HL-60 (cell line): ENCODE measurements around the gene RAB15.

Experiments
- DNase-seq, 2 experiments: peaks; one replicate each; pipeline ENCODE4 v3.0.0-alpha.2; 2010 to 2020; ENCODE audit warnings: low read depth in 1 of 2, low spot score in 1 of 2
- H3K27ac ChIP-seq: fragments of 250-450 bp; sonication (Bioruptor Pico); replicated peaks from 2 replicates; pipeline ENCODE4 v1.5.1; 2020; ENCODE audit warnings: mild to moderate bottlenecking, moderate library complexity
- H3K27me3 ChIP-seq: fragments of 250-450 bp; sonication (Bioruptor Pico); 2 replicates; pipeline ENCODE4 v1.5.1; 2021; ENCODE audit warnings: mild to moderate bottlenecking, moderate library complexity; ENCODE audit not compliant: insufficient read depth, poor library complexity, severe bottlenecking
- H3K4me3 ChIP-seq: replicated peaks from 2 replicates; pipeline ENCODE4 v1.5.1; 2011; ENCODE audit warnings: mild to moderate bottlenecking, control low read depth, low read length; ENCODE audit not compliant: insufficient read depth
- CTCF ChIP-seq: IDR thresholded peaks from one replicate; pipeline ENCODE4 v1.5.1; 2011; ENCODE audit warnings: low read length, control low read depth, inconsistent platforms; ENCODE audit not compliant: insufficient read depth
- GABPA ChIP-seq: IDR thresholded peaks from 2 replicates; pipeline ENCODE4 v1.6.1; 2012; ENCODE audit warnings: low read depth
- POLR2AphosphoS5 ChIP-seq: IDR thresholded peaks from 2 replicates; pipeline ENCODE4 v1.6.1; 2012; ENCODE audit warnings: low read depth
- REST ChIP-seq: IDR thresholded peaks from 2 replicates; pipeline ENCODE4 v1.6.1; 2012; ENCODE audit warnings: low read depth; ENCODE audit not compliant: insufficient replicate concordance
- SPI1 ChIP-seq: IDR thresholded peaks from 2 replicates; pipeline ENCODE4 v1.6.1; 2012; ENCODE audit warnings: low read depth, mild to moderate bottlenecking, borderline replicate concordance

The RAB15 gene

GRCh38 chr14:64938972-64939816 lies 32.9 kb downstream of the RAB15 start:
- no peak for DNase-seq
- no peaks in the 10 kb centered on the region for H3K27me3 ChIP-seq
- H3K4me3 ChIP-seq = no peak overlapping the region
- no peak overlapping the region for H3K27ac ChIP-seq
- TF ChIP-seq CTCF (no peak), POLR2AphosphoS5 (no peak), SPI1 (no peak), REST (no peak), GABPA (no peak)

- no peak for DNase-seq
Measured at GRCh38 chr14:64937821-64938193, 34.3 kb downstream of the RAB15 start.

More at GRCh38 chr14:64937821-64938193, 34.3 kb downstream of the RAB15 start:
- Histone ChIP-seq H3K4me3 (no peak overlapping the region), H3K27me3 (no peaks in the 10 kb centered on the region), H3K27ac (no peak overlapping the region)
- no peak for TF ChIP-seq SPI1
- TF ChIP-seq POLR2AphosphoS5 = no peak
- no peak for TF ChIP-seq CTCF
- TF ChIP-seq GABPA = no peak
- TF ChIP-seq REST = no peak
